ENCODE results near the gene NDP.

NDP gene

DNA sequence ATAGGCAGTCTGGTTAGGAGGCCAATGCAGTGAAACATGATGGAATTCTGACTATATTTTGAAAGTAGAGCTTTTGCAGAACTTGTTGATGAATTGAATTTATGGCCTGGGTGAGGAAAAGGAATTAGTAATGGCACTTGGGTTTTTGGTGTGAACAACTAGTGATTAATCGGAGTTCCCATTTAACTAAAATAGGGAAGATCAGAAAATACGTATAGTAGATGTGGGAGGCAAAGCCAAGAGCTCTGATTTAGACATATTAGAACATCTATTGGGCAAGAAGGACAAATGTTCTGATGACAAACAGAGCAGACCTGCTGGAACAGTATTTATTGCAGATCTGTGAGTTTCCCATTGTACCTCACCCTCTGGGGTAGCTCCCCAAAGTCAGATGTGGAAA, 12.3 kb upstream of the NDP start:
- TF ChIP-seq ZNF274 (IDR thresholded peaks at IDR 0.05; ENCODE audit: low read depth, low read length) = no peak
- no peak overlapping the region for H3K4me3 ChIP-seq (ENCODE audit: low read length)

- no peak for TF ChIP-seq ZNF274 (IDR thresholded peaks at IDR 0.05; ENCODE audit: low read depth, low read length)
Observed at GRCh38 chrX:43978226-43978625, 5.0 kb upstream of the NDP start.

DNA sequence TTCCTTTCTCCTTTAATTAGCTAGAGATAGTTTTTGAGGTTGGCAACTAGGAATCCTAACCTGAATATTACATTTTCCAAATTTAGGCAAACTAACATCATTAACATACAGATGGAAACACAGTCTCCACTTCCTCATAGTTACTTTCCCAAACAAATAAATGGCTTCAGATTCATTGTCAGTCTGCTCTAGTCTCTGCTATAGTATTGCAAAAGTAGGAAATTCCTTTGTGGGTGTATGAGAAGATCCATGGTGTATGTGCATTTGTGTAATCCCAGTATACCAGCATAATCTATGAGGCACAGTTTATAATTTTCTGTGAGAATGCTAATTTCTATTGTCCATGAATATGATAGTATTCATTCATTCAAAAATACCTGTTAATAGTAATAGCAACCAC, 3.0 kb upstream of the NDP start:
- H3K4me3 ChIP-seq (ENCODE audit: low read length) = no peak overlapping the region
- no peak for TF ChIP-seq ZNF274 (IDR thresholded peaks at IDR 0.05; ENCODE audit: low read depth, low read length)

More at GRCh38 chrX:43978226-43978625, 5.0 kb upstream of the NDP start:
- H3K4me3 ChIP-seq (ENCODE audit: low read length) = no peak overlapping the region

GRCh38 chrX:43975796-43976195, 2.6 kb upstream of the NDP start:
- H3K4me3 ChIP-seq (ENCODE audit: low read length) = no peak overlapping the region
- no peak for TF ChIP-seq ZNF274 (IDR thresholded peaks at IDR 0.05; ENCODE audit: low read depth, low read length)

GRCh38 chrX:43974741-43975465, 1.7 kb upstream of the NDP start:
- H3K4me3 ChIP-seq (ENCODE audit: low read length) = no peak overlapping the region
- TF ChIP-seq ZNF274 (IDR thresholded peaks at IDR 0.05; ENCODE audit: low read depth, low read length) = no peak

DNA sequence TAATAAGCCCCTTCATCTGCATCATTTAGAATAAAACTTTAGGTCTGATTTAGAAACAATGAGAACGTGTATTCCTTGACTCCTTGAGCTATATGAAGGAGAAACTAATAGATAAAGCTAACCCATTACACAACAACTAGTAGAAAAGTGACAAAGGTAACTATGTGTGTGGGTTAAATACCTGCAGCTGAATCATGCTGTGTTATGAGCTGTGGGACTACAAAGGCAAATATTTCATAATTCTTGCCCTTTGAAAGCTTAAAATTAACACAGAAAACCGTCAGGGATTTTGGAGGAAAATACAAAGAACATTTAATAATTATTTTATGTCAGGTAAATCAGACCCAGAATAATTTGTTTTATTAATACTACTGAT, 898 bp upstream of the NDP start:
- H3K4me3 ChIP-seq (ENCODE audit: low read length) = no peak overlapping the region
- TF ChIP-seq ZNF274 (IDR thresholded peaks at IDR 0.05; ENCODE audit: low read depth, low read length) = no peak

GRCh38 chrX:43971966-43972961, 926 bp downstream of the NDP start:
- no peak for TF ChIP-seq ZNF274 (IDR thresholded peaks at IDR 0.05; ENCODE audit: low read depth, low read length)
- no peak overlapping the region for H3K4me3 ChIP-seq (ENCODE audit: low read length)

DNA sequence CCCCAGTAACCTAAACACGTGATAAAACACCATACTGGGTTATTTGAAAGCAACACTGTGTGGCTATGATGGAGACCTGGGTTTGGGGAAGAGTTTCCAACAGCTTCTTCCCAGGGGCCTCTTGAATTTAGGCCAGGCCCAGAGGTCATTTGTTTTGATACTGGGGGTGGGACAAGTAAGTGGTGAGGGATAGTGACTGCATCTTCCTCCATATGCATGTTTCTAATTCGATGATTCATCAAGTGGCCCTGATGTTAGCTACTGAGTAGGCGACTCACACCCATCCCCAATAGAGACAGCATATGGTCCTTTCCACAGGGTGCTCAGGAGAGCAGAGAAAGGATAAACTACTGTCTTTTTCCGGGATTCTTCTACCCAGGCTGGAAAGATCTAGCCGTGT, 2.7 kb downstream of the NDP start:
- H3K4me3 ChIP-seq (ENCODE audit: low read length) = no peak overlapping the region
- TF ChIP-seq ZNF274 (IDR thresholded peaks at IDR 0.05; ENCODE audit: low read depth, low read length) = no peak

- no peak for TF ChIP-seq ZNF274 (IDR thresholded peaks at IDR 0.05; ENCODE audit: low read depth, low read length)
- no peak overlapping the region for H3K4me3 ChIP-seq (ENCODE audit: low read length)
Observed at GRCh38 chrX:43969504-43970501, 3.4 kb downstream of the NDP start.

- H3K4me3 ChIP-seq (ENCODE audit: low read length) = no peak overlapping the region
- TF ChIP-seq ZNF274 (IDR thresholded peaks at IDR 0.05; ENCODE audit: low read depth, low read length) = no peak
Observed at GRCh38 chrX:43968359-43968781, 4.8 kb downstream of the NDP start.

- TF ChIP-seq ZNF274 (IDR thresholded peaks at IDR 0.05; ENCODE audit: low read depth, low read length) = no peak
- no peak overlapping the region for H3K4me3 ChIP-seq (ENCODE audit: low read length)
Observed at GRCh38 chrX:43964936-43965335, 8.3 kb downstream of the NDP start.

GRCh38 chrX:43963726-43964125, 9.5 kb downstream of the NDP start:
- H3K4me3 ChIP-seq (ENCODE audit: low read length) = no peak overlapping the region
- TF ChIP-seq ZNF274 (IDR thresholded peaks at IDR 0.05; ENCODE audit: low read depth, low read length) = no peak

GRCh38 chrX:43962636-43963035, 10.6 kb downstream of the NDP start:
- no peak overlapping the region for H3K4me3 ChIP-seq (ENCODE audit: low read length)
- no peak for TF ChIP-seq ZNF274 (IDR thresholded peaks at IDR 0.05; ENCODE audit: low read depth, low read length)

- no peak for TF ChIP-seq ZNF274 (IDR thresholded peaks at IDR 0.05; ENCODE audit: low read depth, low read length)
- H3K4me3 ChIP-seq (ENCODE audit: low read length) = no peak overlapping the region
Observed at GRCh38 chrX:43961699-43962098, 11.5 kb downstream of the NDP start.
